K562 (cell line): Measurements from ENCODE around the gene EEF2K. TPM values are rescaled to one million over a fixed set of nuclear protein-coding genes. Genes with fewer than 3 reads are reported as not detected.
A peak's percentile ranks its signal among the peaks of the same experiment; 100 is the strongest.

Experiments
- AFF4 ChIP-seq: sonication (generic); formaldehyde crosslinking; IDR thresholded peaks from 2 replicates; pipeline ENCODE4 v1.8.0; 2023; ENCODE audit warnings: mild to moderate bottlenecking, missing genetic modification reagents
- CBFB ChIP-seq: sonication (generic); formaldehyde crosslinking; IDR thresholded peaks from 2 replicates; pipeline ENCODE4 v1.4.0; 2020; ENCODE audit warnings: mild to moderate bottlenecking, missing genetic modification reagents
- DPF2 ChIP-seq: fragments of 450-650 bp; IDR thresholded peaks from 2 replicates; pipeline ENCODE4 v1.6.1; 2016
- ERF ChIP-seq: fragments of 450-650 bp; formaldehyde crosslinking; IDR thresholded peaks from 2 replicates; pipeline ENCODE4 v1.4.0; 2020; ENCODE audit warnings: mild to moderate bottlenecking, mixed read lengths
- GTF2F1 ChIP-seq: IDR thresholded peaks from 2 replicates; pipeline ENCODE4 v1.6.1; 2011; ENCODE audit warnings: low read depth, low read length, improper control_type of control experiment
- HMGN3 ChIP-seq: IDR thresholded peaks from 2 replicates; pipeline ENCODE4 v1.6.1; 2011; ENCODE audit warnings: borderline replicate concordance, low read depth, mild to moderate bottlenecking, mixed read lengths, low read length; ENCODE audit not compliant: insufficient read length; ENCODE audit errors: extremely low read depth
- MAFF ChIP-seq: IDR thresholded peaks from 2 replicates; pipeline ENCODE4 v1.6.1; 2012; ENCODE audit warnings: low read length, improper control_type of control experiment
- MBD1 ChIP-seq: fragments of 250-450 bp; sonication (Bioruptor Pico); IDR thresholded peaks from 2 replicates; pipeline ENCODE4 v1.8.0; 2022; ENCODE audit warnings: inconsistent platforms
- NFATC3 ChIP-seq: fragments of 450-650 bp; IDR thresholded peaks from 2 replicates; pipeline ENCODE4 v1.6.1; 2017; ENCODE audit warnings: mild to moderate bottlenecking
- PRDM10 ChIP-seq: fragments of 450-650 bp; IDR thresholded peaks from 2 replicates; pipeline ENCODE4 v1.6.1; 2018; ENCODE audit not compliant: partially characterized antibody
- TRIM28 ChIP-seq: fragments of 450-650 bp; IDR thresholded peaks from 2 replicates; pipeline ENCODE4 v1.6.1; 2017
- ZC3H11A ChIP-seq: IDR thresholded peaks from 2 replicates; pipeline ENCODE4 v1.6.1; 2012; ENCODE audit warnings: low read depth, low read length, improper control_type of control experiment
- ZSCAN29 ChIP-seq: fragments of 450-650 bp; IDR thresholded peaks from 2 replicates; pipeline ENCODE4 v1.6.1; 2017
- polyA plus RNA-seq, 8 experiments: library from polyadenylated mRNA; depleted of rRNA in 4 of 8; stranded (reverse) in 5 of 8; unstranded in 3 of 8; fragments of >200 nt; fragmentation: Nextera tagmentation in 2 of 8; fragmentation: Illumina TruSeq in 1 of 8; extraction: Ambion mirVana in 2 of 8; extraction: Trizol in 1 of 8; gene quantifications; 2 replicates each; pipeline versions ENCODE4 v1.2.1 to v1.2.3, GENCODE V29; 2011 to 2014; ENCODE audit warnings: inconsistent platforms in 1 of 8, missing spikeins in 1 of 8
- total RNA-seq, 7 experiments: library from RNA; depleted of rRNA in 6 of 7; stranded (reverse); fragments of >200 nt in 6 of 7; fragmentation: Illumina TruSeq in 2 of 7; extraction: Trizol in 2 of 7; gene quantifications; 2 replicates each; pipeline versions ENCODE4 v1.2.1 to v1.2.3, GENCODE V29; 2011 to 2021; ENCODE audit warnings: low replicate concordance in 1 of 7
- TF ChIP-seq, protein P1 (sequence below): fragments of 450-650 bp; formaldehyde crosslinking; IDR thresholded peaks from 2 replicates; pipeline ENCODE4 v1.4.0; 2020; ENCODE audit warnings: mild to moderate bottlenecking, moderate library complexity
- TF ChIP-seq, protein P2 (sequence below): fragments of 450-650 bp; formaldehyde crosslinking; conservative IDR thresholded peaks from 2 replicates; pipeline ENCODE4 v1.4.0; 2022; ENCODE audit warnings: mild to moderate bottlenecking, missing genetic modification characterization

The EEF2K gene
- total and polyA plus RNA-seq, 9 of the 15 experiments (the other 6 are each of a cell fraction or from before 2014, with no cell fraction given): 3.0 to 35.2 (median 12.2) TPM

DNA sequence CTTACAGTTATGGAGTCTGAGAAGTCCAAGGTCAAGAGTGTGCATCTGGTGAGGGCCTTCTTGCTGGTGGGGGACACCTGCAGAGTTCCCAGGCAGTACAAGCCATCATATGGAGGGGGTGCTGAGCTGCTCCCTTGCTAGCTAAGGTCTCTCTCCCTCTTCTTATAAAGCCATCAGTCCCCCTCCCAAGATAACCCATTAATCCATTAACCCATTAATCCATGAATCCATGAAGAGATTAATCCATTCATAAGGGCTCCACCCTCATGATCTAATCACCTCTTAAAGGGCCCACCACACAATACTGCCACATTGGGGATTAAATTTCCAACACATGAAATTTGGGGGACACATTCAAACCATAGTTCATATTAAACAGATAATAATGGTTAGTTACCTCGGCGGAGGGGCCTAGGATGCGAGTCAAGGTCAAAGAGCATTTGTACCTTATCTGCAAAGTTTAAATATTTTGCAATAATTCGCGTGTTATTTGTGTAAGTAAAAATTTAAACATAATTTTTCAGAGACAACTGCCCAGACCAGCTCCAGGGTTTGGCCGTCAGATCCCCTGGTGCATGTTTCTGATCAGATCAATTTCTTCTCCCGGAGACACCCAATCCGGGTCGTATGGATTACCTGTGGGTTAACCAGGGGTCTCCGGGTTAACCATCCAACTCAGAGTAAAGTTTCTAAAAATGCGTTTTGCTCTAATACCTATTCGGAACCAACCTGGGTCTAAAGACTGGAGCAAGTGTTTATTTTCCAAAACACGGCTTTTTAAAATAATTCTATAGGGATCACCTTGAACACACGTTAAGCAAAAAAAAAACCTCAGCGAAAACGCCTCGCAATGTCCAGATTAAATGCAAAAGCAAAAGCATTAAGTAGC, 90.4 kb downstream of the EEF2K start (continued):
- TF ChIP-seq MBD1: 0 out of 2 replicates have a peak, but pooled peaks have one; percentile 26
- no peak for TF ChIP-seq CBFB (CRISPR knock-in tag)
- 0 out of 2 replicates have a peak, but pooled peaks have one; percentile 18 for TF ChIP-seq NFATC3
- TF ChIP-seq AFF4: no peak
- TF ChIP-seq HMGN3: no peak
- TF ChIP-seq, protein P1, sequence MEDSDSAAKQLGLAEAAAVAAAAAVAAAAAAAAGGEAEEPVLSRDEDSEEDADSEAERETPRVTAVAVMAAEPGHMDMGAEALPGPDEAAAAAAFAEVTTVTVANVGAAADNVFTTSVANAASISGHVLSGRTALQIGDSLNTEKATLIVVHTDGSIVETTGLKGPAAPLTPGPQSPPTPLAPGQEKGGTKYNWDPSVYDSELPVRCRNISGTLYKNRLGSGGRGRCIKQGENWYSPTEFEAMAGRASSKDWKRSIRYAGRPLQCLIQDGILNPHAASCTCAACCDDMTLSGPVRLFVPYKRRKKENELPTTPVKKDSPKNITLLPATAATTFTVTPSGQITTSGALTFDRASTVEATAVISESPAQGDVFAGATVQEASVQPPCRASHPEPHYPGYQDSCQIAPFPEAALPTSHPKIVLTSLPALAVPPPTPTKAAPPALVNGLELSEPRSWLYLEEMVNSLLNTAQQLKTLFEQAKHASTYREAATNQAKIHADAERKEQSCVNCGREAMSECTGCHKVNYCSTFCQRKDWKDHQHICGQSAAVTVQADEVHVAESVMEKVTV (CRISPR knock-in tag): no peak
- 0 out of 2 replicates have a peak, but pooled peaks have one; percentile 18 for TF ChIP-seq TRIM28
- no peak for TF ChIP-seq GTF2F1
- no peak for TF ChIP-seq ZC3H11A
- TF ChIP-seq ZSCAN29: 0 out of 2 replicates have a peak, but pooled peaks have one; percentile 63
- peak; percentile 38 for TF ChIP-seq PRDM10
- TF ChIP-seq DPF2: peak; percentile 28; the same call in 1 of the 2 replicates
- TF ChIP-seq, protein P2, sequence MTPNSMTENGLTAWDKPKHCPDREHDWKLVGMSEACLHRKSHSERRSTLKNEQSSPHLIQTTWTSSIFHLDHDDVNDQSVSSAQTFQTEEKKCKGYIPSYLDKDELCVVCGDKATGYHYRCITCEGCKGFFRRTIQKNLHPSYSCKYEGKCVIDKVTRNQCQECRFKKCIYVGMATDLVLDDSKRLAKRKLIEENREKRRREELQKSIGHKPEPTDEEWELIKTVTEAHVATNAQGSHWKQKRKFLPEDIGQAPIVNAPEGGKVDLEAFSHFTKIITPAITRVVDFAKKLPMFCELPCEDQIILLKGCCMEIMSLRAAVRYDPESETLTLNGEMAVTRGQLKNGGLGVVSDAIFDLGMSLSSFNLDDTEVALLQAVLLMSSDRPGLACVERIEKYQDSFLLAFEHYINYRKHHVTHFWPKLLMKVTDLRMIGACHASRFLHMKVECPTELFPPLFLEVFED: no peak
- peak; percentile 58 for TF ChIP-seq MAFF
- no peak for TF ChIP-seq ERF (CRISPR knock-in tag)
